Measurements from ENCODE around the gene SYTL5.

GRCh38 chrX:38008658-38009057 is 2.3 kb downstream of the SYTL5 start:
- TF ChIP-seq CTCF (conservative IDR thresholded peaks at IDR 0.05; ENCODE audit: low read depth, low read length) (peak; percentile 39; the same call in 1 of the 2 replicates), EZH2 (IDR thresholded peaks at IDR 0.05; ENCODE audit: low read length, unreplicated experiment) (no peak), EZH2phosphoT487 (IDR thresholded peaks at IDR 0.05; ENCODE audit: borderline replicate concordance, low read length) (no peak)
